IMR-90 (cell line): ENCODE measurements around the gene SIPA1L3. TPM values are rescaled to one million over a fixed set of nuclear protein-coding genes. Genes with fewer than 3 reads are reported as not detected.

ENCODE experiments used
- ATAC-seq: fragments of 200-7000 bp; cut with Tn5 transposase; 2 replicates; pipeline ENCODE4 v1.9.1; 2020; ENCODE audit warnings: low read depth, mild to moderate bottlenecking, moderate library complexity
- BruUV-seq: library from RNA; stranded (reverse); fragments of 400-500 nt; replicated peaks from 2 replicates; lab custom pipeline; 2021; lab: Mats Ljungman, UMichigan
- CTCF ChIA-PET: fragments of 300-600 bp; formaldehyde crosslinking; extraction: SDS; loops from one replicate; lab custom pipeline; 2021; ENCODE audit warnings: antibody characterized with exemption; lab: Yijun Ruan, JAX
- POLR2A ChIA-PET: fragments of 300-600 bp; sonication (Branson Sonifier 250); formaldehyde crosslinking; loops from one replicate; lab custom pipeline; 2022; ENCODE audit warnings: antibody characterized with exemption; ENCODE audit not compliant: unreplicated experiment; lab: Charles Lee
- DNase-seq: peaks from one replicate; pipeline ENCODE4 v3.0.0; 2013
- H2AFZ ChIP-seq: replicated peaks from 2 replicates; pipeline ENCODE3; 2013; ENCODE audit warnings: low read length, mild to moderate bottlenecking; ENCODE audit not compliant: poor library complexity
- H2AK5ac ChIP-seq: 2 replicates; pipeline ENCODE4 v1.6.1; 2013; ENCODE audit warnings: low read depth, low read length, inconsistent platforms
- H2AK9ac ChIP-seq: replicated peaks from 2 replicates; pipeline ENCODE3; 2013; ENCODE audit warnings: mild to moderate bottlenecking, low read depth, low read length, moderate library complexity; ENCODE audit not compliant: poor library complexity
- H2BK120ac ChIP-seq: 2 replicates; pipeline ENCODE4 v1.6.1; 2013; ENCODE audit warnings: low read depth, low read length, inconsistent platforms
- H2BK15ac ChIP-seq: 3 replicates; pipeline ENCODE4 v1.6.1; 2013; ENCODE audit warnings: low read depth, low read length, inconsistent platforms
- H2BK20ac ChIP-seq: 2 replicates; pipeline ENCODE4 v1.6.1; 2013; ENCODE audit warnings: low read depth, mild to moderate bottlenecking, inconsistent platforms, low read length, moderate library complexity
- H2BK5ac ChIP-seq: 2 replicates; pipeline ENCODE4 v1.6.1; 2013; ENCODE audit warnings: mild to moderate bottlenecking, low read depth, low read length, inconsistent platforms; ENCODE audit not compliant: poor library complexity, severe bottlenecking
- H3K14ac ChIP-seq: replicated peaks from 2 replicates; pipeline ENCODE4 v1.6.1; 2013; ENCODE audit warnings: low read depth, low read length, inconsistent platforms
- H3K18ac ChIP-seq: 2 replicates; pipeline ENCODE4 v1.6.1; 2013; ENCODE audit warnings: low read depth, low read length, control low read depth
- H3K23ac ChIP-seq: 2 replicates; pipeline ENCODE4 v1.6.1; 2013; ENCODE audit warnings: low read depth, low read length, inconsistent platforms
- H3K27ac ChIP-seq: 2 replicates; pipeline ENCODE4 v1.5.1; 2013; ENCODE audit warnings: mild to moderate bottlenecking, control low read depth, low read length; ENCODE audit not compliant: insufficient read depth
- H3K27me3 ChIP-seq: 2 replicates; pipeline ENCODE4 v1.6.1; 2013; ENCODE audit warnings: low read length; ENCODE audit not compliant: control insufficient read depth, insufficient read depth
- H3K36me3 ChIP-seq: 2 replicates; pipeline ENCODE4 v1.6.1; 2013; ENCODE audit warnings: low read length, mixed read lengths; ENCODE audit not compliant: control insufficient read depth, insufficient read depth
- H3K4ac ChIP-seq: 2 replicates; pipeline ENCODE4 v1.6.1; 2013; ENCODE audit warnings: low read depth, low read length, inconsistent platforms
- H3K4me1 ChIP-seq: 2 replicates; pipeline ENCODE4 v1.6.1; 2013; ENCODE audit warnings: low read length, mixed read lengths; ENCODE audit not compliant: control insufficient read depth, insufficient read depth
- H3K4me2 ChIP-seq: 2 replicates; pipeline ENCODE4 v1.6.1; 2013; ENCODE audit warnings: low read depth, mild to moderate bottlenecking, control low read depth, low read length, moderate library complexity
- H3K4me3 ChIP-seq: 2 replicates; pipeline ENCODE4 v1.5.1; 2013; ENCODE audit warnings: low read depth, mild to moderate bottlenecking, control low read depth, low read length, moderate library complexity; ENCODE audit not compliant: insufficient read depth
- H3K56ac ChIP-seq: 2 replicates; pipeline ENCODE4 v1.6.1; 2013; ENCODE audit warnings: low read length, inconsistent platforms; ENCODE audit not compliant: insufficient read depth; ENCODE audit errors: extremely low read depth
- H3K79me1 ChIP-seq, 2 experiments: 2 replicates each; pipeline ENCODE4 v1.6.1; 2013; ENCODE audit warnings: low read length in 2 of 2, inconsistent platforms in 1 of 2, low read depth in 1 of 2
- H3K9ac ChIP-seq: 2 replicates; pipeline ENCODE4 v1.6.1; 2013; ENCODE audit warnings: low read depth, low read length, control low read depth
- H3K9me1 ChIP-seq: 2 replicates; pipeline ENCODE4 v1.6.1; 2013; ENCODE audit warnings: low read length, inconsistent platforms; ENCODE audit not compliant: insufficient read depth
- H3K9me3 ChIP-seq: 2 replicates; pipeline ENCODE4 v1.6.1; 2013; ENCODE audit warnings: low read length; ENCODE audit not compliant: control insufficient read depth, insufficient read depth
- H4K20me1 ChIP-seq: 2 replicates; pipeline ENCODE4 v1.6.1; 2013; ENCODE audit warnings: low read length, inconsistent platforms; ENCODE audit not compliant: insufficient read depth
- H4K5ac ChIP-seq: 2 replicates; pipeline ENCODE4 v1.6.1; 2013; ENCODE audit warnings: mild to moderate bottlenecking, low read depth, low read length, control low read depth
- H4K8ac ChIP-seq, 2 experiments: 2 replicates each; pipeline ENCODE4 v1.6.1; 2013; ENCODE audit warnings: low read depth in 2 of 2, low read length in 2 of 2, control low read depth in 1 of 2, inconsistent platforms in 1 of 2
- H4K91ac ChIP-seq: 2 replicates; pipeline ENCODE4 v1.6.1; 2013; ENCODE audit warnings: low read depth, low read length, inconsistent platforms; ENCODE audit not compliant: insufficient read depth
- BHLHE40 ChIP-seq: fragments of 150-350 bp; IDR thresholded peaks from 2 replicates; pipeline ENCODE4 v1.6.1; 2016; ENCODE audit warnings: mild to moderate bottlenecking, low read depth, low read length
- FOS ChIP-seq: fragments of 150-350 bp; IDR thresholded peaks from 2 replicates; pipeline ENCODE4 v1.6.1; 2016; ENCODE audit warnings: low read depth, low read length
- MXI1 ChIP-seq: IDR thresholded peaks from 2 replicates; pipeline ENCODE4 v1.6.1; 2012; ENCODE audit warnings: low read depth, mild to moderate bottlenecking, low read length, moderate library complexity, borderline replicate concordance
- RFX5 ChIP-seq: IDR thresholded peaks from 2 replicates; pipeline ENCODE4 v1.8.0; 2012; ENCODE audit warnings: low read depth, mild to moderate bottlenecking, low read length, moderate library complexity
- WGBS, 2 experiments: methylation state at CpG; one replicate each; pipeline versions ENCODE4 v1.1.5 to v1.1.7; 2013; ENCODE audit warnings: missing lambda C conversion rate in 2 of 2; ENCODE audit not compliant: insufficient read length in 1 of 2; ENCODE audit errors: extremely low coverage in 2 of 2; 5-methylcytosine and 5-hydroxymethylcytosine counted together
- dilution Hi-C: fragments of 300-500 bp; cut with HindIII; formaldehyde crosslinking; loops from one replicate; pipeline ENCODE4 v1.14.3; 2018; ENCODE audit warnings: low sequenced_read_pairs; ENCODE audit not compliant: unreplicated experiment
- in situ Hi-C: fragments of 300-500 bp; cut with MboI; formaldehyde crosslinking; loops from 3 replicates; pipeline ENCODE4 v1.14.3; 2019; ENCODE audit warnings: low sequenced_read_pairs, inconsistent platforms, mixed read lengths
- intact Hi-C: fragments of 100-400 bp; cut with micrococcal nuclease; formaldehyde crosslinking; loops from 2 replicates; pipeline ENCODE4 v1.10.0; 2022
- polyA plus RNA-seq, 3 experiments: library from polyadenylated mRNA; depleted of rRNA; stranded (reverse); fragments of >200 nt; gene quantifications; 2 replicates each; pipeline ENCODE4 v1.2.3, GENCODE V29; 2012; ENCODE audit warnings: low replicate concordance in 1 of 3
- total RNA-seq: library from RNA; depleted of rRNA; stranded (reverse); fragments of >200 nt; gene quantifications from 2 replicates; pipeline ENCODE4 v1.2.3, GENCODE V29; 2012

The SIPA1L3 gene
- total and polyA plus RNA-seq, 2 of the 4 experiments (the other 2 are of a cell fraction): 4.1 to 9.4 TPM

- Histone ChIP-seq H3K79me1 (peaks cover 5 to 31% of the 10 kb centered on the region in 2 experiments; a peak in 3 of 4 replicates), H4K8ac (no peak overlapping the region), H3K27ac (no peak overlapping the region), H2BK120ac (no peak overlapping the region), H3K9ac (no peak overlapping the region), H4K91ac (no peak overlapping the region), H2BK5ac (no peak overlapping the region), H2BK20ac (no peak overlapping the region), H3K27me3 (no peaks in the 10 kb centered on the region), H3K14ac (no peak overlapping the region), H4K20me1 (peaks cover 9% of the 10 kb centered on the region; the same call in 1 of the 2 replicates), H4K5ac (no peak overlapping the region), H2BK15ac (no peak overlapping the region), H3K4me2 (no peak overlapping the region), H3K36me3 (peaks cover 11% of the 10 kb centered on the region), H3K4ac (no peak overlapping the region), H3K4me3 (no peak overlapping the region), H3K9me3 (no peaks in the 10 kb centered on the region), H3K4me1 (no peaks in the 10 kb centered on the region), H3K18ac (no peak overlapping the region), H2AK9ac (no peak overlapping the region), H2AK5ac (no peak overlapping the region), H3K9me1 (peaks cover 16% of the 10 kb centered on the region), H3K23ac (no peak overlapping the region), H2AFZ (peak overlapping the region; percentile 65), H3K56ac (no peak overlapping the region)
- ATAC-seq (peak; percentile 68), DNase-seq (peak; percentile 22)
- ChIA-PET CTCF (interaction anchor here (1.1 to 1.6 kb wide), 2 partner anchors 15 to 247 kb away, joined by 3 read pairs; no protein-coding TSS in a partner anchor), POLR2A (no interaction called here)
- dilution Hi-C loops: no loop called here
- TF ChIP-seq MXI1 (no peak), BHLHE40 (no peak), FOS (no peak), RFX5 (no peak)
- in situ Hi-C loops: no loop called here
- BruUV-seq: no TSS peak
- intact Hi-C loops: no loop called here
- 93% methylated on average over 4 of the region's 6 CpGs; no CpG with 5 or more reads in 1 of the 2 experiments for WGBS, 2 experiments
Measured at GRCh38 chr19:38149661-38150061, 242.7 kb downstream of the SIPA1L3 start.
